Esophagus muscularis mucosa (tissue), 4 donors: ENCODE results near the gene RXRA. TPM values are rescaled to one million over a fixed set of nuclear protein-coding genes. Genes with fewer than 3 reads are reported as not detected.

Experiments used
- DNase-seq: peaks from one replicate; pipeline ENCODE4 v3.0.0-alpha.2; 2017; ENCODE audit errors: extremely low spot score
- H3K27ac ChIP-seq, 4 donors: fragments of 200-600 bp; sonication (generic); replicated peaks in 1 of 4; 1 replicate in 3 of 4; 2 replicates in 1 of 4; pipeline ENCODE4 v1.5.1; 2016 to 2019; ENCODE audit warnings: mild to moderate bottlenecking in 1 of 4
- H3K27me3 ChIP-seq, 4 donors: fragments of 200-600 bp; sonication (generic); one replicate each; pipeline versions ENCODE4 v1.5.1 to v1.6.0; 2016 to 2019
- H3K36me3 ChIP-seq, 4 donors: fragments of 200-600 bp; sonication (generic); one replicate each; pipeline ENCODE4 v1.5.1; 2016 to 2019
- H3K4me1 ChIP-seq, 4 donors: fragments of 200-600 bp; sonication (generic); one replicate each; pipeline ENCODE4 v1.5.1; 2016 to 2019
- H3K4me3 ChIP-seq, 4 donors: fragments of 200-600 bp; sonication (generic); 1 replicate in 2 of 4; 2 replicates in 2 of 4; pipeline ENCODE4 v1.5.1; 2016 to 2019; ENCODE audit warnings: mild to moderate bottlenecking in 4 of 4, moderate library complexity in 1 of 4
- H3K9me3 ChIP-seq, 4 donors: fragments of 200-600 bp; sonication (generic); 1 replicate in 3 of 4; 2 replicates in 1 of 4; pipeline ENCODE4 v1.5.1; 2016 to 2019
- CTCF ChIP-seq, 3 experiments: fragments of 200-600 bp in 2 of 3; fragments of 450-650 bp in 1 of 3; sonication (generic) in 2 of 3; IDR thresholded peaks; one replicate each; pipeline ENCODE4 v1.5.1; 2017 to 2019; ENCODE audit warnings: antibody characterized with exemption in 3 of 3, mild to moderate bottlenecking in 2 of 3, moderate library complexity in 1 of 3
- EP300 ChIP-seq: sonication (generic); formaldehyde crosslinking; IDR thresholded peaks from one replicate; pipeline ENCODE4 v1.6.1; 2017; ENCODE audit warnings: antibody characterized with exemption
- POLR2A ChIP-seq: fragments of 450-650 bp; IDR thresholded peaks from one replicate; pipeline ENCODE4 v1.6.1; 2017; ENCODE audit warnings: antibody characterized with exemption, moderate library complexity, mild to moderate bottlenecking, low read depth
- POLR2AphosphoS5 ChIP-seq, 2 donors: sonication (generic); formaldehyde crosslinking; IDR thresholded peaks; one replicate each; pipeline ENCODE4 v1.6.1; 2017; ENCODE audit warnings: antibody characterized with exemption in 2 of 2
- WGBS: methylation state at CpG from one replicate; pipeline ENCODE4 v1.1.5; 2018; 5-methylcytosine and 5-hydroxymethylcytosine counted together
- intact Hi-C: fragments of 100-400 bp; cut with DNase I; formaldehyde crosslinking; loops from one replicate; pipeline ENCODE4 v1.15.1; 2023
- total RNA-seq, 4 donors: library from RNA; depleted of rRNA; stranded (reverse); fragments of >200 nt; gene quantifications; one replicate each; pipeline versions ENCODE4 v1.1.0 to v1.2.1, GENCODE V29; 2016

RXRA gene
- total RNA-seq, 4 donors from 2014 or later, result 46.4 to 81.0 (median 63.7) TPM

- Histone ChIP-seq H3K4me1 (peaks cover 38 to 56% (median 49%) of the 10 kb centered on the region in 4 donors), H3K36me3 (peaks cover 0 to 17% (median 14%) of the 10 kb centered on the region in 4 donors), H3K27ac (no peak overlapping the region), H3K4me3 (no peak overlapping the region), H3K9me3 (no peaks in the 10 kb centered on the region), H3K27me3 (peaks cover 0 to 14% (median 3%) of the 10 kb centered on the region in 4 donors)
- TF ChIP-seq POLR2A (no peak), POLR2AphosphoS5 (IDR thresholded peaks at IDR 0.05) (peak in 1 of 2 donors; percentile 17)
- WGBS, result 72% methylated on average over 22 of the region's 26 CpGs
- DNase-seq, result no peak
- intact Hi-C loops, result no loop called here
These were observed 115.2 kb downstream of the RXRA start for GRCh38 chr9:134441227-134442084.

GRCh38 chr9:134442085-134442474 lies 115.8 kb downstream of the RXRA start:
- DNase-seq, result no peak
- 16% methylated on average over 10 of the region's 12 CpGs for WGBS
- TF ChIP-seq POLR2A, result no peak
- no peak for TF ChIP-seq POLR2AphosphoS5 (IDR thresholded peaks at IDR 0.05)
- TF ChIP-seq EP300, result no peak
- TF ChIP-seq CTCF (IDR thresholded peaks at IDR 0.05), result no peak
- Histone ChIP-seq H3K27me3 (peaks cover 0 to 14% (median 3%) of the 10 kb centered on the region in 4 donors), H3K4me1 (peaks cover 32 to 50% (median 43%) of the 10 kb centered on the region in 4 donors), H3K27ac (no peak overlapping the region), H3K4me3 (no peak overlapping the region), H3K9me3 (no peaks in the 10 kb centered on the region), H3K36me3 (peaks cover 0 to 11% (median 8%) of the 10 kb centered on the region in 4 donors)
- intact Hi-C loops, result no loop called here

- 45% methylated on average over 4 of the region's 21 CpGs for WGBS
- H3K4me1 ChIP-seq, result peaks cover 27 to 44% (median 38%) of the 10 kb centered on the region in 4 donors
- DNase-seq, result no peak
- TF ChIP-seq CTCF (IDR thresholded peaks at IDR 0.05) (no peak), POLR2AphosphoS5 (IDR thresholded peaks at IDR 0.05) (no peak)
- H3K36me3 ChIP-seq, result peaks cover 0 to 7% (median 3%) of the 10 kb centered on the region in 4 donors
- peaks cover 0 to 14% (median 3%) of the 10 kb centered on the region in 4 donors for H3K27me3 ChIP-seq
- no peak overlapping the region for H3K27ac ChIP-seq
- H3K4me3 ChIP-seq, result no peak overlapping the region
- H3K9me3 ChIP-seq, result no peaks in the 10 kb centered on the region
- intact Hi-C loops, result loop anchor here (1.0 kb wide), 1 partner anchor 272 kb away; no protein-coding TSS in a partner anchor
These were observed 116.4 kb downstream of the RXRA start for GRCh38 chr9:134442486-134443173.

GRCh38 chr9:134443174-134444037 lies 117.2 kb downstream of the RXRA start:
- Histone ChIP-seq H3K9me3 (peaks cover 0 to 3% (median 1%) of the 10 kb centered on the region in 4 donors), H3K27me3 (peaks cover 0 to 14% (median 3%) of the 10 kb centered on the region in 4 donors), H3K27ac (peak overlapping the region in 3 of 4 donors; percentile 16 to 30 (median 20)), H3K4me1 (peaks cover 23 to 36% (median 30%) of the 10 kb centered on the region in 4 donors), H3K36me3 (peaks cover 0 to 5% (median 2%) of the 10 kb centered on the region in 4 donors), H3K4me3 (no peak overlapping the region)
- TF ChIP-seq POLR2A (no peak), POLR2AphosphoS5 (IDR thresholded peaks at IDR 0.05) (peak; percentile 53 to 68), CTCF (IDR thresholded peaks at IDR 0.05) (peak; percentile 98 to 99 (median 99))
- DNase-seq, result peak; percentile 95
- WGBS, result 16% methylated on average over 20 of the region's 27 CpGs
- intact Hi-C loops, result loop anchor here (1.0 kb wide), 1 partner anchor 273 kb away; no protein-coding TSS in a partner anchor
